Osteocyte (in vitro differentiated cells): ENCODE data around the gene CHRNA5. TPM values are rescaled to one million over a fixed set of nuclear protein-coding genes. Genes with fewer than 3 reads are reported as not detected.
A peak's percentile ranks its signal among the peaks of the same experiment; 100 is the strongest.

ENCODE experiments used
- DNase-seq: peaks from one replicate; pipeline ENCODE4 v3.0.0; 2021; ENCODE audit warnings: mixed read lengths; ENCODE audit not compliant: unreplicated experiment; ENCODE audit errors: extremely low spot score
- H3K27ac Mint-ChIP-seq: one replicate; pipeline ENCODE4 v1.8.0; 2021; ENCODE audit warnings: mild to moderate bottlenecking, mixed read lengths; ENCODE audit not compliant: unreplicated experiment
- H3K27me3 Mint-ChIP-seq: one replicate; pipeline ENCODE4 v1.8.0; 2021; ENCODE audit warnings: mixed read lengths; ENCODE audit not compliant: unreplicated experiment
- H3K36me3 Mint-ChIP-seq: one replicate; pipeline ENCODE4 v1.8.0; 2021; ENCODE audit warnings: mixed read lengths; ENCODE audit not compliant: unreplicated experiment
- H3K4me1 Mint-ChIP-seq: one replicate; pipeline ENCODE4 v1.8.0; 2021; ENCODE audit warnings: mixed read lengths; ENCODE audit not compliant: unreplicated experiment
- H3K4me3 Mint-ChIP-seq: one replicate; pipeline ENCODE4 v1.8.0; 2021; ENCODE audit warnings: mild to moderate bottlenecking, moderate library complexity, mixed read lengths; ENCODE audit not compliant: unreplicated experiment
- H3K9me3 Mint-ChIP-seq: one replicate; pipeline ENCODE4 v1.8.0; 2021; ENCODE audit warnings: mixed read lengths; ENCODE audit not compliant: unreplicated experiment
- CTCF ChIP-seq: fragments of 200-600 bp; sonication (generic); IDR thresholded peaks from 2 replicates; pipeline ENCODE4 v1.5.0; 2021; ENCODE audit warnings: antibody characterized with exemption, mild to moderate bottlenecking, moderate library complexity
- total RNA-seq: library from RNA; stranded (reverse); gene quantifications from 2 replicates; pipeline ENCODE4 v1.2.1, GENCODE V29; 2021

Gene CHRNA5
- total RNA-seq, 1 donor from 2014 or later = 1.1 TPM

DNA sequence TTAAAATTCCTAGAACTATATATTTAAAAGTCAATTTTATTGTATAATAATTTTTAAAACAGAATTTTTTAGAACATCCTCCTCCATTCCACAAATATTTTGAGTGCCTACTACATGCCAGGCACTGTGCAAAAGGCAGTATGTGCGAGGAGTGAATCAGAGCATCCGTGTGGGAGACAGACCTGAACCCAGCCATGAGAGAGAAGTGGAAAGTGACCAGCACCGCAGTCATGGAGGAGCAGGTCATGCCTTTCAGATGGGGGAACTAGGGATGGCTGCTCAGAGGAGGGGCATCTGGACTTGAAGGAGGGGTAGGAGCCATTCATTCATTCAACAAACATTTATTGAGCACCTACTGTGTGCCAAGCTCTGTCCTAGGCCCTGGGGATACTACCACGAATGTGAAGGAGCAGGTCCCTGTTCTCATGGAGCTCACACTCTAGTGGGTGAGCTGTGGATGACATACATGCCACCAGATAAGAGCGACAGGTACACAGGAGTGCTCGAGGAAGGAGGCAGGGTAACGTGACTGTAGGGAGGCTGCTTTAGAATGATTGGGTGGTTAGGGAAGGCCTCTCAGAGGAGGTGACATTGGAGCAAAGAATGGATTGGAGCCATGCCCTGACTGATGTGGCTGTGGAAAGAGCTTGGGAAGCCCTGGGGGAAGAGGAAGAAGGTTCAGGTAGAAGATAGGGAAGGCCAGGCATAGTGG is 58.6 kb downstream of the CHRNA5 start:
- peaks cover 78% of the 10 kb centered on the region for H3K27me3 Mint-ChIP-seq
- peaks cover 7% of the 10 kb centered on the region for H3K4me1 Mint-ChIP-seq
- TF ChIP-seq CTCF = no peak
- no peaks in the 10 kb centered on the region for H3K36me3 Mint-ChIP-seq
- no peaks in the 10 kb centered on the region for H3K9me3 Mint-ChIP-seq
- H3K4me3 Mint-ChIP-seq = no peak overlapping the region
- no peak overlapping the region for H3K27ac Mint-ChIP-seq
- no peak for DNase-seq

GRCh38 chr15:78624651-78625590 is 59.6 kb downstream of the CHRNA5 start:
- TF ChIP-seq CTCF = no peak
- Mint-ChIP-seq H3K9me3 (no peaks in the 10 kb centered on the region), H3K27ac (no peak overlapping the region)

DNA sequence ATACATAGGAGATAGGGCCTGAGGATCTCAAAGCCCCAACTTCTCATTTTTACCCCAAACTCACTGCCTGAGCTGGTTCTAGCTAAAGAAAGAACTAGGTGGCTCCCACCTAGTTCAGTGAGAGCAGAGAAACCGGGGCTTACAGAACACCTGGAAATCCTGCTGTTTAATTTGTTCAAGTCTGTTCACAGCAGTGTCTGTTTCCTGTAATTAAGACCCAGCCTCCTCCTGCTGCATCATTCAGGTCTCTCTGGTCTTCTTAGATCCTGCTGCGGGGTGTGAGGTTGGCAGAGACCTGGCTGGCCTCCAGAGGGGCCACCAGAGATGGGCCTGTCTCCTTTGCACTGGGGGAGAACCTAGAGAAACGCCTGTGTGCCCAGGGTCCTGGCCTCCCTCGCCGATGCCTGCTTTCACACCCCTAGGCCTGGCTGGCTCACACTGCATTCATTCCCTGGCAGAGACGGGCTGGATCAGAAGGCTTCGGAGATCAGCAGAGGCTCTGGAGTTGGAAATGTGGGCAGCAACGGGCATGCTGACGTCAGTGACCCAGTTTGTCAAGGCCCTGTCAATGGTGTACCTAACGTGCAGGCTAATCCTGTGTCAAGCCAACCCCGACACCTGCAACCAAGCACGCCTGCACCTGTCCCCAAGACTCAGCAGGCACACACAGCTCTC is 60.4 kb downstream of the CHRNA5 start:
- Mint-ChIP-seq H3K27me3 (peaks cover 75% of the 10 kb centered on the region), H3K4me3 (no peak overlapping the region), H3K4me1 (peaks cover 4% of the 10 kb centered on the region), H3K9me3 (no peaks in the 10 kb centered on the region), H3K36me3 (no peaks in the 10 kb centered on the region), H3K27ac (no peak overlapping the region)
- peak; percentile 73 for DNase-seq
- TF ChIP-seq CTCF = no peak

More at GRCh38 chr15:78624651-78625590, 59.6 kb downstream of the CHRNA5 start:
- H3K36me3 Mint-ChIP-seq = no peaks in the 10 kb centered on the region
- H3K4me3 Mint-ChIP-seq = no peak overlapping the region
- DNase-seq = peak; percentile 70
- H3K27me3 Mint-ChIP-seq = peaks cover 78% of the 10 kb centered on the region
- peaks cover 7% of the 10 kb centered on the region for H3K4me1 Mint-ChIP-seq

- peak; percentile 48 for DNase-seq
- Mint-ChIP-seq H3K4me3 (no peak overlapping the region), H3K4me1 (no peaks in the 10 kb centered on the region), H3K27ac (no peak overlapping the region), H3K27me3 (peaks cover 71% of the 10 kb centered on the region), H3K9me3 (no peaks in the 10 kb centered on the region), H3K36me3 (no peaks in the 10 kb centered on the region)
- TF ChIP-seq CTCF = no peak
Observed at GRCh38 chr15:78626381-78626995, 61.2 kb downstream of the CHRNA5 start.
